ENCODE measurements around the gene ADGRL2.

The ADGRL2 gene

DNA sequence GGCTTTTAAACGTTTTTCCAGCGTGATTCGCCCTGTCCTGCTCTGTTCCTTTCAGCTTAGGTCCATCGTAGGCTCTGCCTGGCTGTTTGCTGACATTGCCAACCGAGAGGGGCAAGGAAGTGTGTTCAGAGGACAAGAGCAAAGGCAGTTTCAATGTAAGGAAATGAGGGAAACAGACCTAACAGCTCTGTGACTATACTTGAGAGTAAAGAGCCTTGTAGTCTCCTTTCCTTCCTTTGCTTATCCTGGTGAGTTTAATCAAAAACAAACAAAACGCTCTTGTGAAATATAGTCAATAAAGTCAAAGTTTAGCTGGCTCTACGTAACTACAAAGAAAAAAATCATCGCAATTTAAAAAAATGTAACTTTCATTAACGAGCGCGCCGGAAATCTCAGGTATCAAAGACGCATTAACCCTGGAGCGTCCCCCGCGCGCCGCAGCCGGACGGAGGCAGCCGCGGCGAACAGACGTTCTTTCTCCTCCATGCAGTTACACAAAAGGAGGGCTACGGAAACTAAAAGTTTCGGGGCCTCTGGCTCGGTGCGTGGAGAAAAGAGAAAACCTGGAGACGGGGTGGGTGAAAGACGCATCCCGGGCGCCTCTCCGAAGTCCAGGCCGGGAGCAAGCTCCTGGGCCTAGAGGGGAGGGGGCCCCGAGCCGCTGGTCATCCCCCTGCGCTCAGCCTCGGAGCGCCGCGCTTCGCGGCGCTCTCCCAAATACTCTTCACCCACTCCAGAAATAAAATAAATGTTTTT, 617 bp upstream of the ADGRL2 start:
- TF ChIP-seq, protein P1, sequence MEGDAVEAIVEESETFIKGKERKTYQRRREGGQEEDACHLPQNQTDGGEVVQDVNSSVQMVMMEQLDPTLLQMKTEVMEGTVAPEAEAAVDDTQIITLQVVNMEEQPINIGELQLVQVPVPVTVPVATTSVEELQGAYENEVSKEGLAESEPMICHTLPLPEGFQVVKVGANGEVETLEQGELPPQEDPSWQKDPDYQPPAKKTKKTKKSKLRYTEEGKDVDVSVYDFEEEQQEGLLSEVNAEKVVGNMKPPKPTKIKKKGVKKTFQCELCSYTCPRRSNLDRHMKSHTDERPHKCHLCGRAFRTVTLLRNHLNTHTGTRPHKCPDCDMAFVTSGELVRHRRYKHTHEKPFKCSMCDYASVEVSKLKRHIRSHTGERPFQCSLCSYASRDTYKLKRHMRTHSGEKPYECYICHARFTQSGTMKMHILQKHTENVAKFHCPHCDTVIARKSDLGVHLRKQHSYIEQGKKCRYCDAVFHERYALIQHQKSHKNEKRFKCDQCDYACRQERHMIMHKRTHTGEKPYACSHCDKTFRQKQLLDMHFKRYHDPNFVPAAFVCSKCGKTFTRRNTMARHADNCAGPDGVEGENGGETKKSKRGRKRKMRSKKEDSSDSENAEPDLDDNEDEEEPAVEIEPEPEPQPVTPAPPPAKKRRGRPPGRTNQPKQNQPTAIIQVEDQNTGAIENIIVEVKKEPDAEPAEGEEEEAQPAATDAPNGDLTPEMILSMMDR (conservative IDR thresholded peaks at IDR 0.05; ENCODE audit: low read length): no peak
- peak overlapping the region; percentile 71 for H3K4me3 ChIP-seq (ENCODE audit: low read length)

DNA sequence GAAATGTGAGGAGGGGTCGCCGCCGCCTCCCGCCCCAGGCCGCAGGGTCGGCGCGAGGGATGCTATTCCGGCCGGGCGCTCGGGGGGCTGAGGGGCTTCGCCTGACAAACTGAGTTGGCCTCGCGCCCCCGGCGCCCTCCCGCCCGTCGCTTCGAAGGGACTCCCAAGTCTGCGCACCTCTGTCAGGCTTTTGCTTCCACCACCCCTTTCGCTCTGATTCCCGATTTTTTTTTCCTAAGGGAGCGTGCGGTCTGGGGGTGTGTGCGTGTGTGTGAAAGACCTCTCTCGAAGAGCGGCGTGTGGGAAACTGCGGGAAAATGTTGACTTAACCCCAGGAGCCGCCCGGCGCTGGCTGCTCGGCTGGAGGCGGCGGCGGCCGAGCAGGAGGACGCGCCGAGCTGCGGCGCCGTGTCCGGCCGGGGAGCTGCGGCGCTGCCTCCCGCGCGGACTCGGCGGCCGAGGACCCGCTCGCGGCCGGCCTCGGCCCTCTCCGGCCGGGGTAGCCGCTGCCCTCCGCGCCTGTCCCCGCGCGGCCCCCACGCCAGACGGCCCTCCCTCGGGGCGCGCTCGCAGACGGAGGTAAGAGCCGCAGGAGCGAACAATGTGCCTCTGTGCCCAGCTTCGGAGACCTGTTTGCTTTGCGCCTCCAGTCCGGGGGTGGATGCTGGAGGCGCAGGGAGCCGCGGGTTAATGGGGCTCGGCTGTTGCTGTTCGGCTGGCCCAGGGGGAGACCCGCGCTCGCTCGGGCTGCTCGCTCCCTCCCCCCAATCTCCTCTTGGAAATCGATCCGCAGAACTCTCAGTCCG, 1.1 kb downstream of the ADGRL2 start:
- DNase-seq (ENCODE audit: low read depth): peak; percentile 48
- TF ChIP-seq, protein P1 (conservative IDR thresholded peaks at IDR 0.05; ENCODE audit: low read length): no peak
- H3K4me3 ChIP-seq (ENCODE audit: low read length): peak overlapping the region; percentile 71

More for the DNA sequence above, 617 bp upstream of the ADGRL2 start:
- DNase-seq (ENCODE audit: low read depth): peak; percentile 48

DNA sequence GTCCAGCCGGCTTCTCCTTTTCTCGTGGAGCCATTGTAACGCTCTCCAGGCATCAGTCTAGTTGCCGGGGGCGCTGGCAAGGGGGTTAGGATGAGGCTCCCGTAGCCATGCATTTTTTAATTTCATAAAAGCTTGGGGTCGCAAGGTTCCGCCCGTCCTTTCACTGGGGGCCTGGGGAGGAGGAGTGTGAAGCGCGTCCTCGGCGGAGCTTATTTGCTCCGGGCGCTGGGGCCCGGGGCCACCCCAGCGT, 1.6 kb downstream of the ADGRL2 start:
- TF ChIP-seq, protein P1 (conservative IDR thresholded peaks at IDR 0.05; ENCODE audit: low read length): no peak
- H3K4me3 ChIP-seq (ENCODE audit: low read length): peak overlapping the region; percentile 62
- DNase-seq (ENCODE audit: low read depth): no peak

- TF ChIP-seq, protein P1 (conservative IDR thresholded peaks at IDR 0.05; ENCODE audit: low read length): peak; percentile 31; the same call in 1 of the 2 replicates
- DNase-seq (ENCODE audit: low read depth): peak; percentile 44
- peak overlapping the region; percentile 62 for H3K4me3 ChIP-seq (ENCODE audit: low read length)
These were observed 2.1 kb downstream of the ADGRL2 start for GRCh38 chr1:81802707-81803430.

DNA sequence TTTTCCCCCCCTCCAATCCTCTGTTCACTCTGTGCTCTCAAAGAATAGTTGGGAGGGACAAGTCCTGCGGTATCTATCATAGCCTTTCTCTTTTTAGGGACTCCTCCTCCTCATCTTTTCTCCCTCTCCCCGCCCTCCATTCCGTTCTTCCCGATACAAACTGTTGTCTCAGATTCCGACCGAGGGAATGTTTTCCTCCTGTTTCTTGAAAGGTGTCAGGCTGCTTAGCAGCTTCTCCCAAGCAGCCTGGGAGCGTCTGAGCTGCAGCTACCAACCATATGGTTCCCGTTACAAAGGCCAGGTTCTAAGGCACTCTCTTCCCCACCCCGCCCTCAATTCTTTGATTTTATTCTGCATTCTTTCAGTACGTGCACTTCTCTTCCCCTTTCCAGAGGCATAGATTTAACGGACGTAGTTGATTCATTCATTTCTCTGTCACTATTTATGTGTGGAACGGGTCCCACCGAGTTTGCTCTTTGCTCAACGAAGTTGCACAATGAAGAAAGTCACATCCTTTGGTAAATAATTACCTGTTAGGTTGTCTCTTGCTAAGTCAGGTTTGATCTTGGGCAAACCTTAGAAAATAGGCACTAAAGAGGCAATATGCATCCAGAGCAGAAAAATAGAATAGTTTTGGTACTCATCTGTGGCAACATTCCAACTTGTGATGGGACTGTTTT, 2.8 kb downstream of the ADGRL2 start:
- H3K4me3 ChIP-seq (ENCODE audit: low read length): peak overlapping the region; percentile 62
- TF ChIP-seq, protein P1 (conservative IDR thresholded peaks at IDR 0.05; ENCODE audit: low read length): no peak
- DNase-seq (ENCODE audit: low read depth): no peak

DNA sequence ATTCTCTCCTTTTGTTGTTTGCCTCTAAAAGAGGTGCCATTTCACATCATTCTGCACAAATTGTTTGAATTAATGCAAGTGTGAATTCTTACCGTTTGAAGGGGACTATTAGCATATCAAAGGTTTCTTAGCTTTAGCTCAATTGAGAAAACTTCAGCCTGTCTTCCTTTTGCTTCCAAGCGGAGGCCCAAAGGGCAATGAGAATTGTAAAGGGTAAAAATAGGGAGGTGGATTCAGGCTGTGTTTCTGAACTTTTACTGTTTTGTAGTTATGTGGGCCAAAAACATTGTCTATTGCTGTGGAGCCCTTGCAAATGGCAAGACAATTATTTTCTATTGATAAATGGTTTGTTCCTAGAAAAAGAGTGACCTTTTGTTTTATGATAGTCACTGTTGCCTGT, 3.6 kb downstream of the ADGRL2 start:
- H3K4me3 ChIP-seq (ENCODE audit: low read length): no peak overlapping the region
- DNase-seq (ENCODE audit: low read depth): no peak
- TF ChIP-seq, protein P1 (conservative IDR thresholded peaks at IDR 0.05; ENCODE audit: low read length): no peak

Data from AG10803 (cell line).